Measurements from ENCODE around the gene BICC1. TPM values are rescaled to one million over a fixed set of nuclear protein-coding genes. Genes with fewer than 3 reads are reported as not detected.

BICC1 gene
- total RNA-seq, 1 donor from 2014 or later: 1.1 TPM

GRCh38 chr10:58818900-58819299 is 306.2 kb downstream of the BICC1 start:
- no peaks in the 10 kb centered on the region for H3K9me3 Mint-ChIP-seq (ENCODE audit: unreplicated experiment)
- no peak overlapping the region for H3K4me3 Mint-ChIP-seq (ENCODE audit: unreplicated experiment)
- TF ChIP-seq, protein P1, sequence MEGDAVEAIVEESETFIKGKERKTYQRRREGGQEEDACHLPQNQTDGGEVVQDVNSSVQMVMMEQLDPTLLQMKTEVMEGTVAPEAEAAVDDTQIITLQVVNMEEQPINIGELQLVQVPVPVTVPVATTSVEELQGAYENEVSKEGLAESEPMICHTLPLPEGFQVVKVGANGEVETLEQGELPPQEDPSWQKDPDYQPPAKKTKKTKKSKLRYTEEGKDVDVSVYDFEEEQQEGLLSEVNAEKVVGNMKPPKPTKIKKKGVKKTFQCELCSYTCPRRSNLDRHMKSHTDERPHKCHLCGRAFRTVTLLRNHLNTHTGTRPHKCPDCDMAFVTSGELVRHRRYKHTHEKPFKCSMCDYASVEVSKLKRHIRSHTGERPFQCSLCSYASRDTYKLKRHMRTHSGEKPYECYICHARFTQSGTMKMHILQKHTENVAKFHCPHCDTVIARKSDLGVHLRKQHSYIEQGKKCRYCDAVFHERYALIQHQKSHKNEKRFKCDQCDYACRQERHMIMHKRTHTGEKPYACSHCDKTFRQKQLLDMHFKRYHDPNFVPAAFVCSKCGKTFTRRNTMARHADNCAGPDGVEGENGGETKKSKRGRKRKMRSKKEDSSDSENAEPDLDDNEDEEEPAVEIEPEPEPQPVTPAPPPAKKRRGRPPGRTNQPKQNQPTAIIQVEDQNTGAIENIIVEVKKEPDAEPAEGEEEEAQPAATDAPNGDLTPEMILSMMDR (IDR thresholded peaks at IDR 0.05; ENCODE audit: unreplicated experiment): no peak
- peaks cover 3% of the 10 kb centered on the region for H3K4me1 Mint-ChIP-seq (ENCODE audit: unreplicated experiment)
- no peak overlapping the region for H3K27ac Mint-ChIP-seq (ENCODE audit: unreplicated experiment)
- no peaks in the 10 kb centered on the region for H3K36me3 Mint-ChIP-seq (ENCODE audit: low read depth, unreplicated experiment)
- no peak for DNase-seq (ENCODE audit: low spot score)
- H3K27me3 Mint-ChIP-seq (ENCODE audit: unreplicated experiment): peaks cover 2% of the 10 kb centered on the region

GRCh38 chr10:58820386-58820785 is 307.7 kb downstream of the BICC1 start:
- no peaks in the 10 kb centered on the region for H3K36me3 Mint-ChIP-seq (ENCODE audit: low read depth, unreplicated experiment)
- DNase-seq (ENCODE audit: low spot score): no peak
- no peaks in the 10 kb centered on the region for H3K9me3 Mint-ChIP-seq (ENCODE audit: unreplicated experiment)
- H3K4me1 Mint-ChIP-seq (ENCODE audit: unreplicated experiment): peaks cover 3% of the 10 kb centered on the region
- peaks cover 2% of the 10 kb centered on the region for H3K27me3 Mint-ChIP-seq (ENCODE audit: unreplicated experiment)
- no peak overlapping the region for H3K27ac Mint-ChIP-seq (ENCODE audit: unreplicated experiment)
- TF ChIP-seq, protein P1 (IDR thresholded peaks at IDR 0.05; ENCODE audit: unreplicated experiment): no peak
- no peak overlapping the region for H3K4me3 Mint-ChIP-seq (ENCODE audit: unreplicated experiment)

GRCh38 chr10:58820861-58821751 is 308.4 kb downstream of the BICC1 start:
- DNase-seq (ENCODE audit: low spot score): no peak
- no peak overlapping the region for H3K27ac Mint-ChIP-seq (ENCODE audit: unreplicated experiment)
- peaks cover 2% of the 10 kb centered on the region for H3K27me3 Mint-ChIP-seq (ENCODE audit: unreplicated experiment)
- peaks cover 6% of the 10 kb centered on the region for H3K4me1 Mint-ChIP-seq (ENCODE audit: unreplicated experiment)
- no peak overlapping the region for H3K4me3 Mint-ChIP-seq (ENCODE audit: unreplicated experiment)
- TF ChIP-seq, protein P1 (IDR thresholded peaks at IDR 0.05; ENCODE audit: unreplicated experiment): no peak
- H3K9me3 Mint-ChIP-seq (ENCODE audit: unreplicated experiment): no peaks in the 10 kb centered on the region
- no peaks in the 10 kb centered on the region for H3K36me3 Mint-ChIP-seq (ENCODE audit: low read depth, unreplicated experiment)

DNA sequence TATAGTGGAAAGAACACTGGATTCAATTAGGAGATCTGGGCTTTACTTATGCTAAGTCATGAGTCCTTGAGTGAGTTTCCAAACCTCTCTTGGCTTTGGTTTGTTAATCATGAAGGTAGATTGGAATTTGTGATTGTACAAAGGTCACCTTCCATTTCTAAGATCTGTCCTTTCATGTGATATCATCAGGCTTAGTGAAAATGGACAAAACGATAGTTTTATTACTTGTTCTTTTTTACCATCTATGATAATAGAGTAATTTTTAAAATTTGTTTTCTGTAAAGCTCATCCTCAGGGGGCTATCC is 309.0 kb downstream of the BICC1 start:
- H3K27ac Mint-ChIP-seq (ENCODE audit: unreplicated experiment): no peak overlapping the region
- peaks cover 6% of the 10 kb centered on the region for H3K4me1 Mint-ChIP-seq (ENCODE audit: unreplicated experiment)
- no peak for DNase-seq (ENCODE audit: low spot score)
- H3K27me3 Mint-ChIP-seq (ENCODE audit: unreplicated experiment): no peaks in the 10 kb centered on the region
- no peak overlapping the region for H3K4me3 Mint-ChIP-seq (ENCODE audit: unreplicated experiment)
- no peaks in the 10 kb centered on the region for H3K9me3 Mint-ChIP-seq (ENCODE audit: unreplicated experiment)
- H3K36me3 Mint-ChIP-seq (ENCODE audit: low read depth, unreplicated experiment): no peaks in the 10 kb centered on the region
- TF ChIP-seq, protein P1 (IDR thresholded peaks at IDR 0.05; ENCODE audit: unreplicated experiment): no peak

GRCh38 chr10:58823983-58824382 is 311.3 kb downstream of the BICC1 start:
- Mint-ChIP-seq H3K27ac (ENCODE audit: unreplicated experiment) (no peak overlapping the region), H3K4me1 (ENCODE audit: unreplicated experiment) (peaks cover 3% of the 10 kb centered on the region), H3K27me3 (ENCODE audit: unreplicated experiment) (no peaks in the 10 kb centered on the region), H3K4me3 (ENCODE audit: unreplicated experiment) (no peak overlapping the region), H3K9me3 (ENCODE audit: unreplicated experiment) (no peaks in the 10 kb centered on the region), H3K36me3 (ENCODE audit: low read depth, unreplicated experiment) (no peaks in the 10 kb centered on the region)
- DNase-seq (ENCODE audit: low spot score): no peak
- TF ChIP-seq, protein P1 (IDR thresholded peaks at IDR 0.05; ENCODE audit: unreplicated experiment): no peak
